ENCODE measurements around the gene RHOU. TPM values are rescaled to one million over a fixed set of nuclear protein-coding genes. Genes with fewer than 3 reads are reported as not detected.

The RHOU gene
- polyA plus RNA-seq, 1 donor = 16.6 TPM

GRCh38 chr1:228785366-228786330, 50.4 kb downstream of the RHOU start:
- DNase-seq (ENCODE audit: low read depth) = no peak

DNA sequence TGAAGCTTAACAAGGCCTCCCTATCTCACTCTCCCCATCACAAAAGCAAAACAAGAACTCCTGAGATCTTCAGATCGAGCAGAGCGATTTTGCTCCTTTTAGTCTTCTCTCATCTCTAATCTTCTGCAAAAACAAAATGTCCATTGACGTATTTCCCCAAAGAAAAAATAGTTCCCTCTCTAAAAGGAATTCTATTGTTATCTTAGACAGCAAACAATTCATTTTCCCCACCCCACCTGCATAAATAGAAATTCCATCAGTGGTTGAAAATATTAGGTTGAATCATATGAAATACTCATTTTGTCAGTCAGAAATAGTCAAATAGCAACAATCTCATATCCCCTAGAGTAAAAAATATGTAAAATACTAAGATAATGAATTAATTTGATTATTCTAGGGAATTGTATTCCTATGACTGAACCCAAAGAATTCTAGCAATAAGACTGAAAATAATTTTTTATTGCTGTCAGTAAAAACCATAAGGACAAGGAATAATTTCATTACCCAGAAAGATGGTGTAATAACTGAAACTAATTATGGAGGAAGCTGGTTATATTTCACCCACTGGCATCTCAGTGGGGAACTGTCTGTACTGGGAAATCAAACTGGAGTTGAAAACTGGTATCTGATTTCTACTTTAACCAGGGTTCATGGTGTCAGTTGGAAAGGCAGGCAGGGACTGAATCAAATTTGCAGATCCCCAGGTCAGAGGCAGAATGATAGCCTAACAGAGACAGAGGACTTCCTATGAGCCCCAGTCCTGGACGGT, 51.3 kb downstream of the RHOU start:
- DNase-seq (ENCODE audit: low read depth) = no peak

GRCh38 chr1:228791791-228792190, 56.5 kb downstream of the RHOU start:
- DNase-seq (ENCODE audit: low read depth) = no peak

- DNase-seq (ENCODE audit: low read depth) = no peak
These were observed 57.3 kb downstream of the RHOU start for GRCh38 chr1:228792601-228793000.

- DNase-seq (ENCODE audit: low read depth) = no peak
These were observed 57.8 kb downstream of the RHOU start for GRCh38 chr1:228793032-228793431.

DNA sequence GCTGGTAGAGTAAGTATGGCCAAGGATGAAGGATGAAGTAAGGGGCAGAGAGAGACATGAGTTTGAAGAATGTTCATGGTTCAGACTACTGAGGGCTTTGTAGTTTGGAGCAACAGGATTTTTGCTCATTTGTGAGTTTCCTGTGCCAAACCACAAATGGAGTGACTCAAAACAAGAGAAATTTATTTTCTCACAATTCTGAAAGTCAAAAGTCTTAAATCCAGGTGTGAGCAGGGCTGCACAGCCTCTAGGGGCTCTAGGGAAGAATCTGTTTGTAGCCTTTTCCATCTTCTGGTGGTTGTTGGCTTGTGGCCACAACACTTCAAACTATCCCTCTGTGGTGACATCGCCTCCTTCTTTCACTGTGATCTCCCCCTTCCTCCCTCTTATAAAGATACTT, 58.9 kb downstream of the RHOU start:
- no peak for DNase-seq (ENCODE audit: low read depth)

GRCh38 chr1:228794810-228795209, 59.5 kb downstream of the RHOU start:
- no peak for DNase-seq (ENCODE audit: low read depth)

GRCh38 chr1:228795596-228795995, 60.3 kb downstream of the RHOU start:
- DNase-seq (ENCODE audit: low read depth) = no peak

Other genes starting within 250 kb of the RHOU start
- 51.5 TPM for gene RNF187, start 248.1 kb upstream of the RHOU start, polyA plus RNA-seq (ENCODE audit: insufficient read length)

All from forelimb muscle (tissue), 1 donor.